Brain pericyte (primary cell): ENCODE results near the gene POLDIP2.

Source experiments
- DNase-seq: peaks from one replicate; pipeline ENCODE4 v3.0.0-alpha.2; 2012; ENCODE audit warnings: low read depth, low spot score

The POLDIP2 gene

GRCh38 chr17:28317099-28317965, 40.0 kb downstream of the POLDIP2 start:
- no peak for DNase-seq

DNA sequence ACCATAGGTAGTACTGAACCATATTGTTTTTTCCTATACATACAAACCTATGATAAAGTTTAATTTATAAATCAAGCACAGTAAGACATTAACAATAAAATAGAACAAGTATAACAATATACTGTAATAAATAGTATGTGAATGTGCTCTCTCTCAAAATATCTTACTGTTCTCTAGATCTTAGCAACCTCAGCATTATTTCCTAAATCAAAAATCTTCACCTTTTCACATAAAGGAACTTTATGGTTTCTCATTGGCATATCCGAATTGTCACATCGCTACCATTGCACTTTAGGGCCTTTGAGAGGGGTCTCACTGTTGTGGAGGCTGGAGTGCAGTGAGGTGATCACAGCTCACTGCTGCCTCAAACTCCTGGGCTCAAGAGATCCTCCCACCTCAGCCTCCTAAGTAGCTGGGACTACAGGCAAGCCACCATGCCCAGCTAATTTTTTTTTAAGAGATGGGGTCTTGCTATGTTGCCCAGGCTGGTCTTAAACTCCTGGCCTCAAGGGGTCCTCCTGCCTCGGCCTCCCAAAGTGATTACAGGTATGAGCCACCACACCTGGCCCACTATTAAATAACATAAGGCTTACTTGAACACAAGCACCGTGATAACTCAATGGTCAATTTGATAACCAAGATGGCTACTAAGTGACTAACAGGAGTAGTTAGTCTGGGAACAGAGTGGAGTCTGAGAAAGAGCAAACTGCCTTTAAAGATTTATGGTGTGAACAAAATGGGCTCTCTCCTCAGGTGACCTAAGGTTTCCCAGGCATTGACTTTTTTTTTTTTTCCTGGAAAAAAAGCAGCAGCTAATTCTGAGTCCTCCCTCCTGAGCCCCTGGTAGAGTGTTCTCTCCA, 41.3 kb downstream of the POLDIP2 start:
- DNase-seq = no peak

- DNase-seq = no peak
Measured at GRCh38 chr17:28313841-28314240, 43.5 kb downstream of the POLDIP2 start.

DNA sequence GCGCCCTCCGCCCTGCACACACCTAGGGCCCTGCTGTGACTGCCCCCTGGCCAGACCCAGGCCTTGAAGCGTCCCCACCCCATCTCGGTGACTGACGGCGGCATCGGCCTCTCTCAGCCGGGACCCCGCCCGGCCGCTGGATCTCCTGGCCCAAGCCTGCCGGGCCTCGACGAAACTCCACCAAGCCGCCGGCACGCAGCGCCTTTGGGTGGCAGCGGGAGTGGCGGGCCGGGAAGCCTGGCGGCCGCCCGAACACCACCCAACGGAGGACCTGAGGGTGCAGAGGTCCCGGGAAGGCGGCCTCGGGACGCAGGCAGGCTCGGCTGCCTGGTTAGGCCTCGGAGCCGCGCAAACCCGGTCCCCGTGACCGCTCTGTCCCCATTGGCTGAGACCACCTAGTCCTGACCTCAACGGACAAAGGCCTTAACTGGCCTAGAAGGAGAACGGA, 50.3 kb downstream of the POLDIP2 start:
- DNase-seq = no peak

GRCh38 chr17:28298449-28298848, 58.9 kb downstream of the POLDIP2 start:
- DNase-seq = no peak
